CD14-positive monocyte (primary cell): ENCODE data around the gene KLHL7. TPM values are rescaled to one million over a fixed set of nuclear protein-coding genes. Genes with fewer than 3 reads are reported as not detected.

Source experiments
- DNase-seq, 3 donors: peaks; one replicate each; pipeline ENCODE4 v3.0.0-alpha.2; 2011 to 2022
- H2AFZ ChIP-seq: 2 replicates; pipeline ENCODE4 v1.6.0; 2012; ENCODE audit warnings: mild to moderate bottlenecking, low read depth, low read length, inconsistent platforms; ENCODE audit not compliant: insufficient read depth, poor library complexity, severe bottlenecking
- H3K27ac ChIP-seq, 2 donors: 1 replicate in 1 of 2; 2 replicates in 1 of 2; pipeline ENCODE4 v1.5.1; 2012 to 2013; ENCODE audit warnings: low read length in 2 of 2, control low read depth in 1 of 2, inconsistent platforms in 1 of 2, low read depth in 1 of 2, mild to moderate bottlenecking in 1 of 2
- H3K27me3 ChIP-seq, 2 donors: one replicate each; pipeline versions ENCODE4 v1.6.0 to v1.6.1; 2011 to 2013; ENCODE audit warnings: low read length in 2 of 2; ENCODE audit not compliant: control insufficient read depth in 2 of 2, insufficient read depth in 2 of 2
- H3K36me3 ChIP-seq, 2 donors: replicated peaks in 1 of 2; 1 replicate in 1 of 2; 2 replicates in 1 of 2; pipeline versions ENCODE4 v1.5.1 to v1.6.1; 2012 to 2013; ENCODE audit warnings: low read length in 2 of 2, control low read depth in 1 of 2, inconsistent platforms in 1 of 2, mild to moderate bottlenecking in 1 of 2; ENCODE audit not compliant: insufficient read depth in 2 of 2, control insufficient read depth in 1 of 2
- H3K4me1 ChIP-seq, 2 donors: 1 replicate in 1 of 2; 2 replicates in 1 of 2; pipeline versions ENCODE4 v1.5.1 to v1.6.1; 2012 to 2013; ENCODE audit warnings: low read length in 2 of 2, control low read depth in 1 of 2, inconsistent platforms in 1 of 2, mild to moderate bottlenecking in 1 of 2, moderate library complexity in 1 of 2; ENCODE audit not compliant: insufficient read depth in 2 of 2, control insufficient read depth in 1 of 2
- H3K4me2 ChIP-seq: replicated peaks from 2 replicates; pipeline ENCODE3; 2012; ENCODE audit warnings: low read length, moderate library complexity, mild to moderate bottlenecking; ENCODE audit not compliant: poor library complexity, severe bottlenecking; ENCODE audit errors: extremely low read depth
- H3K4me3 ChIP-seq, 3 experiments: fragments of 200-600 bp in 1 of 3; sonication (generic) in 1 of 3; replicated peaks in 1 of 3; 1 replicate in 2 of 3; 2 replicates in 1 of 3; pipeline ENCODE4 v1.5.1; 2011 to 2013; ENCODE audit warnings: low read length in 3 of 3, mild to moderate bottlenecking in 3 of 3, control low read depth in 2 of 3, low read depth in 2 of 3, inconsistent platforms in 1 of 3, moderate library complexity in 1 of 3
- H3K79me2 ChIP-seq: 2 replicates; pipeline ENCODE4 v1.6.0; 2012; ENCODE audit warnings: mild to moderate bottlenecking, control low read depth, inconsistent platforms, low read length, moderate library complexity; ENCODE audit not compliant: insufficient read depth
- H3K9ac ChIP-seq: 2 replicates; pipeline ENCODE4 v1.6.0; 2017; ENCODE audit warnings: low read length, mild to moderate bottlenecking; ENCODE audit not compliant: insufficient read depth, poor library complexity, severe bottlenecking
- H3K9me3 ChIP-seq, 2 donors: replicated peaks in 1 of 2; 1 replicate in 1 of 2; 2 replicates in 1 of 2; pipeline versions ENCODE4 v1.5.1 to v1.6.1; 2012 to 2013; ENCODE audit warnings: low read length in 2 of 2, control low read depth in 1 of 2; ENCODE audit not compliant: control insufficient read depth in 1 of 2, insufficient read depth in 1 of 2
- H4K20me1 ChIP-seq: 2 replicates; pipeline ENCODE4 v1.6.0; 2012; ENCODE audit warnings: mild to moderate bottlenecking, low read length, control low read depth, moderate library complexity; ENCODE audit not compliant: insufficient read depth
- H3K27ac Mint-ChIP-seq, 7 donors: one replicate each; pipeline ENCODE4 v1.8.0; 2020; ENCODE audit warnings: mild to moderate bottlenecking in 7 of 7, mixed read lengths in 7 of 7, moderate library complexity in 6 of 7, inconsistent platforms in 2 of 7
- H3K27me3 Mint-ChIP-seq, 3 donors: one replicate each; pipeline ENCODE4 v1.8.0; 2021 to 2022; ENCODE audit warnings: low read depth in 3 of 3, mild to moderate bottlenecking in 3 of 3, mixed read lengths in 3 of 3, moderate library complexity in 3 of 3, inconsistent platforms in 1 of 3
- H3K36me3 Mint-ChIP-seq, 2 donors: one replicate each; pipeline ENCODE4 v1.8.0; 2020; ENCODE audit warnings: mixed read lengths in 2 of 2, inconsistent platforms in 1 of 2, mild to moderate bottlenecking in 1 of 2
- H3K4me1 Mint-ChIP-seq: one replicate; pipeline ENCODE4 v1.8.0; 2020; ENCODE audit warnings: mild to moderate bottlenecking, mixed read lengths
- H3K4me3 Mint-ChIP-seq, 2 donors: one replicate each; pipeline ENCODE4 v1.8.0; 2020; ENCODE audit warnings: mild to moderate bottlenecking in 2 of 2, mixed read lengths in 2 of 2, moderate library complexity in 1 of 2
- H3K9me3 Mint-ChIP-seq, 7 donors: one replicate each; pipeline ENCODE4 v1.8.0; 2020 to 2022; ENCODE audit warnings: mixed read lengths in 7 of 7, mild to moderate bottlenecking in 6 of 7, moderate library complexity in 6 of 7, inconsistent platforms in 2 of 7
- WGBS: methylation state at CpG from one replicate; pipeline ENCODE4 v1.1.5; 2013; ENCODE audit warnings: missing lambda C conversion rate; ENCODE audit not compliant: insufficient coverage; 5-methylcytosine and 5-hydroxymethylcytosine counted together
- intact Hi-C, 2 donors: fragments of 100-400 bp; cut with micrococcal nuclease; formaldehyde crosslinking; loops; one replicate each; pipeline versions ENCODE4 v1.15.0 to v1.15.1; 2023
- polyA plus RNA-seq, 3 donors: library from polyadenylated mRNA; depleted of rRNA in 1 of 3; unstranded in 2 of 3; stranded (reverse) in 1 of 3; fragments of 300-500 nt in 2 of 3; fragments of >200 nt in 1 of 3; fragmentation: Illumina TruSeq in 2 of 3; gene quantifications; 1 replicate in 2 of 3; 2 replicates in 1 of 3; pipeline ENCODE4 v1.2.3, GENCODE V29; 2012 to 2021
- TF ChIP-seq, protein P1 (sequence below): fragments of 200-600 bp; IDR thresholded peaks from one replicate; pipeline ENCODE4 v1.8.0; 2022; ENCODE audit warnings: antibody characterized with exemption, mild to moderate bottlenecking

KLHL7 gene
- polyA plus RNA-seq, 3 donors: 15.5 to 21.0 (median 17.4) TPM

DNA sequence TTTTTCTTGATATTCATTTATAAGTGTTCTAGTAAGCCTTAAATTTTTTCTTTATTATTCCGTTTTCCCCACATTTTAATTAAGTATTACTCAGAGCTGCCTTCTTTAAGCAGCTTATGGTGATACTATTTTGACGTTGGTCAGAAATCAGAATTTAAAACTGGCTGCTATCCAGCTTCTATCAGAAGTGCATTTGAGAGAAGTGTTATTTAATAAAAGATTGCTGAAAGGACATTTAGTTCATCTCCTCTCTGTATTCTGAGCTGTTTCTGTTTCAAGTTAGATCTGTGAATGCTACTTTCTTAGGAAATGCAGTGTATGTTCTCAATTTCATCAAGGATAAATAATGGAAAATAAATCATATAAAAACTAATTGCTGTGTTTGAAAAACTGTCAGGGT, 17.4 kb downstream of the KLHL7 start:
- Mint-ChIP-seq H3K4me1 (peaks cover 7% of the 10 kb centered on the region), H3K27me3 (no peaks in the 10 kb centered on the region), H3K36me3 (peaks cover 36 to 37% of the 10 kb centered on the region in 2 donors), H3K4me3 (no peak overlapping the region), H3K27ac (no peak overlapping the region), H3K9me3 (peaks cover 0 to 8% (median 4%) of the 10 kb centered on the region in 7 donors)
- Histone ChIP-seq H3K79me2 (no peaks in the 10 kb centered on the region), H3K36me3 (peaks cover 13 to 30% of the 10 kb centered on the region in 2 donors), H3K9me3 (peaks cover 0 to 9% of the 10 kb centered on the region in 2 donors), H3K9ac (no peak overlapping the region), H3K4me2 (no peak overlapping the region), H3K4me1 (no peaks in the 10 kb centered on the region), H3K27me3 (no peaks in the 10 kb centered on the region), H2AFZ (no peak overlapping the region), H3K4me3 (no peak overlapping the region), H4K20me1 (peaks cover 4% of the 10 kb centered on the region), H3K27ac (no peak overlapping the region)
- TF ChIP-seq, protein P1, sequence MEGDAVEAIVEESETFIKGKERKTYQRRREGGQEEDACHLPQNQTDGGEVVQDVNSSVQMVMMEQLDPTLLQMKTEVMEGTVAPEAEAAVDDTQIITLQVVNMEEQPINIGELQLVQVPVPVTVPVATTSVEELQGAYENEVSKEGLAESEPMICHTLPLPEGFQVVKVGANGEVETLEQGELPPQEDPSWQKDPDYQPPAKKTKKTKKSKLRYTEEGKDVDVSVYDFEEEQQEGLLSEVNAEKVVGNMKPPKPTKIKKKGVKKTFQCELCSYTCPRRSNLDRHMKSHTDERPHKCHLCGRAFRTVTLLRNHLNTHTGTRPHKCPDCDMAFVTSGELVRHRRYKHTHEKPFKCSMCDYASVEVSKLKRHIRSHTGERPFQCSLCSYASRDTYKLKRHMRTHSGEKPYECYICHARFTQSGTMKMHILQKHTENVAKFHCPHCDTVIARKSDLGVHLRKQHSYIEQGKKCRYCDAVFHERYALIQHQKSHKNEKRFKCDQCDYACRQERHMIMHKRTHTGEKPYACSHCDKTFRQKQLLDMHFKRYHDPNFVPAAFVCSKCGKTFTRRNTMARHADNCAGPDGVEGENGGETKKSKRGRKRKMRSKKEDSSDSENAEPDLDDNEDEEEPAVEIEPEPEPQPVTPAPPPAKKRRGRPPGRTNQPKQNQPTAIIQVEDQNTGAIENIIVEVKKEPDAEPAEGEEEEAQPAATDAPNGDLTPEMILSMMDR: no peak
- intact Hi-C loops: no loop called here
- no peak for DNase-seq
- no CpG with 5 or more reads among the region's 2 CpGs for WGBS

DNA sequence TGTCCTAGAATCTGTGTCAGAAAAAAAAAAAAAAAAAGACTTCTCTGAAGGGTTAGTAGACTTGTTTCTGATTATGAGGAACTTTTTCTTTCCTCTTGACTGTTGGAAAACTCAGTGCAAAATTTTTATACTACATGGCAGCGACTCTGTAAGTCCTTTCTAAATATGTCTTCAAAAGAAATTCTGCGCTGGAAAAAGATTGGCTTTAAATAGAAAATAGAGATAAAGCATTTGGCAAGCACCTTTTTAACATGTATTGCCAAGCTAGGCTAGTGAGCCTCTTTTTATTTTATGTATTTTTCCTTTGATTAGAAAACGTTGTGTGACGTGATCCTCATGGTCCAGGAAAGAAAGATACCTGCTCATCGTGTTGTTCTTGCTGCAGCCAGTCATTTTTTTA, 17.9 kb downstream of the KLHL7 start:
- H3K27ac Mint-ChIP-seq: no peak overlapping the region
- TF ChIP-seq, protein P1: no peak
- intact Hi-C loops: no loop called here

More for the DNA sequence above, 17.9 kb downstream of the KLHL7 start:
- no peak overlapping the region for H3K4me3 Mint-ChIP-seq
- peaks cover 37 to 38% of the 10 kb centered on the region in 2 donors for H3K36me3 Mint-ChIP-seq
- 100% methylated on average over 2 of the region's 5 CpGs for WGBS
- Histone ChIP-seq H2AFZ (no peak overlapping the region), H3K4me1 (no peaks in the 10 kb centered on the region), H3K79me2 (no peaks in the 10 kb centered on the region), H3K4me3 (no peak overlapping the region), H4K20me1 (no peaks in the 10 kb centered on the region), H3K9me3 (peaks cover 0 to 9% of the 10 kb centered on the region in 2 donors), H3K36me3 (peaks cover 13 to 30% of the 10 kb centered on the region in 2 donors), H3K9ac (no peak overlapping the region), H3K4me2 (no peak overlapping the region), H3K27me3 (no peaks in the 10 kb centered on the region), H3K27ac (no peak overlapping the region)
- H3K9me3 Mint-ChIP-seq: peaks cover 0 to 8% (median 5%) of the 10 kb centered on the region in 7 donors
- no peak for DNase-seq
- H3K4me1 Mint-ChIP-seq: peaks cover 9% of the 10 kb centered on the region
- H3K27me3 Mint-ChIP-seq: no peaks in the 10 kb centered on the region
